ENCODE measurements around the gene HCAR3. TPM values are rescaled to one million over a fixed set of nuclear protein-coding genes. Genes with fewer than 3 reads are reported as not detected.
"Not testable (repeated sequence)": the region's sequence is repeated elsewhere in the genome, so short reads cannot be mapped to it uniquely, and the experiment has no call there.

Gene HCAR3
- total RNA-seq (2014; rRNA removed; shearing (Covaris generic); ENCODE audit: low replicate concordance), result 0.22 TPM in 1 of 2 replicates, not detected in the other

DNA sequence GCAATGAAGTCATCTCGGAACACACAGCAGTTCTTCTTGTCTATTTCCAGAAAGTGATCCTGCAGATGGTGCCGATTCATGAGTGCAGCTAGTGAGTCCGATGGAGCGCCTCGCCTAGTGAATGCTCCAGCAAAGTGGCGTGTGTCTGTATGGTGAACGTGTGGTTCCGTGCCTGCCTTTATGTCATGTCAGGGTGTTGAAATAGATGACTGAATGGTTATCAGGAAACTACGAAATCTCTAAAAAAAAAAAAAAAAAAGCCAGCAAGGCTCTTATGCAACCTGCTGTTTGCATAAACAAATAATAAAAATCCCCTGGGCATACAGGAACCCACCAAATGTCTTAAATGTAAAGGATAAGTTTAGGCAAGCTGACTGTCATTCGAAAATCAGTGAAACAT lies at the start of gene HCAR3:
Gene HCAR3, minus strand, starts transcription at position 154 of the 400 bp plus-strand sequence. Its CDS starts 74 bp downstream, at position 80.
- Histone ChIP-seq H3K4me2 (ENCODE audit: low read depth, low read length, poor library complexity, severe bottlenecking) (peak within 1 kb of the TSS; percentile 70), H3K4me3 (ENCODE audit: low read length) (peak within 1 kb of the TSS; percentile 49; the same call in 1 of the 2 replicates), H3K4me1 (ENCODE audit: low read length) (peaks cover 26% of the 10 kb centered on the region)
- not testable (repeated sequence) for H4K20me1 ChIP-seq (ENCODE audit: insufficient read depth, low read depth, low read length); H3K9me3 ChIP-seq (ENCODE audit: low read length); H3K9me2 ChIP-seq (replicated peaks; ENCODE audit: insufficient read depth, low read length); H3K79me2 ChIP-seq (ENCODE audit: low read length); H3K9ac ChIP-seq (ENCODE audit: low read length); H3K36me3 ChIP-seq (ENCODE audit: insufficient read depth, low read length); H2AFZ ChIP-seq (ENCODE audit: low read length); H3K27me3 ChIP-seq (ENCODE audit: low read length); H3K27ac ChIP-seq (ENCODE audit: low read length)
- peak; percentile 92 for DNase-seq

DNA sequence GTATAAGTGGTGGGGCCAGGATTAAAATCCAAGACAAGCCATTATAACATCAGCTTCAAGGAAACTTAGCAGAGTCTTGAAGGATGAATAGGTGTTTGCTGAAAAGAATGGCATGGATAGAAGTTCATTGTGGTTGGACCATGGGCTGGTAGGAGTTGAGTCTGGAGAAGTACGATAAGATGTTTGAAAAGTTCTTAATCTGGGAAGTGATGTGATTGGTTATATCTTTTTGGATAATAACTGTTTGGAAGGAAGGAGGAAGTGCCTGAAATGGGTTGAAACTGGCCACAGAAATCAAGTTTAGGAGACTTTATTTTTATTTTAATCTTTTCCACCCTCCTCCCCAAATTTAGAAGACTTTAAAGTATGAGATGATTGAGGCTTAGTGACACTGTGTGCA lies 41.0 kb upstream of the HCAR3 start:
- H3K4me1 ChIP-seq (ENCODE audit: low read length), result peaks cover 36% of the 10 kb centered on the region
- peaks cover 66% of the 10 kb centered on the region for H3K36me3 ChIP-seq (ENCODE audit: insufficient read depth, low read length)
- H3K27ac ChIP-seq (ENCODE audit: low read length), result 0 out of 2 replicates have a peak overlapping the region, but pooled peaks have one; percentile 18
- H3K27me3 ChIP-seq (ENCODE audit: low read length), result no peaks in the 10 kb centered on the region
- DNase-seq, result no peak
- no peak overlapping the region for H3K9ac ChIP-seq (ENCODE audit: low read length)
- peaks cover 73% of the 10 kb centered on the region for H3K79me2 ChIP-seq (ENCODE audit: low read length)
- H3K9me2 ChIP-seq (replicated peaks; ENCODE audit: insufficient read depth, low read length), result no peaks in the 10 kb centered on the region
- no peak overlapping the region for H3K4me2 ChIP-seq (ENCODE audit: low read depth, low read length, poor library complexity, severe bottlenecking)
- H2AFZ ChIP-seq (ENCODE audit: low read length), result no peak overlapping the region
- peaks cover 4% of the 10 kb centered on the region; the same call in 1 of the 2 replicates for H4K20me1 ChIP-seq (ENCODE audit: insufficient read depth, low read depth, low read length)
- H3K4me3 ChIP-seq (ENCODE audit: low read length), result no peak overlapping the region
- H3K9me3 ChIP-seq (ENCODE audit: low read length), result no peaks in the 10 kb centered on the region

DNA sequence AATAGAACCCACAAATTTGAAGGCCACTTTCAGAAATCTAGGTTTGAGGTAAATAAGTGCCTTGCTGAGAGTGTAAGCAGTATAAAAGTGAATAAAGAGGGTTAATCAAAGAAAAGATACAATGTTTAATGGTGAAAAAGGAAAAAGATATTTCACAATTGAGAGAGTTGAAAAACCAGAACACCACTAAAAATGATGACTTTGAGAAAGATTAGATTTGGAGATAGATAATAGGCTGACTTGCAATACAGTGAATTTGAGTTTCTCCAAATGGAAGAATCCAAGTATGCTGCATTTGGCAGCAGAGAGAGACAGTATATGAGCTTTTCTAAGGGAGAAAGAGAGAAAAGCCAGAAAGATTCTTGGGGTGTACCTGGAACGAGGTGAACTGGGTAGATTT lies 38.2 kb upstream of the HCAR3 start:
- Histone ChIP-seq H2AFZ (ENCODE audit: low read length) (no peak overlapping the region), H3K27me3 (ENCODE audit: low read length) (no peaks in the 10 kb centered on the region), H4K20me1 (ENCODE audit: insufficient read depth, low read depth, low read length) (peaks cover 2% of the 10 kb centered on the region; the same call in 1 of the 2 replicates), H3K9me3 (ENCODE audit: low read length) (no peaks in the 10 kb centered on the region), H3K79me2 (ENCODE audit: low read length) (peaks cover 60% of the 10 kb centered on the region), H3K9ac (ENCODE audit: low read length) (peak overlapping the region; percentile 11; the same call in 1 of the 2 replicates), H3K9me2 (replicated peaks; ENCODE audit: insufficient read depth, low read length) (no peaks in the 10 kb centered on the region), H3K4me2 (ENCODE audit: low read depth, low read length, poor library complexity, severe bottlenecking) (peak overlapping the region; percentile 74), H3K4me1 (ENCODE audit: low read length) (peaks cover 53% of the 10 kb centered on the region), H3K4me3 (ENCODE audit: low read length) (no peak overlapping the region), H3K36me3 (ENCODE audit: insufficient read depth, low read length) (peaks cover 48% of the 10 kb centered on the region), H3K27ac (ENCODE audit: low read length) (0 out of 2 replicates have a peak overlapping the region, but pooled peaks have one; percentile 63)
- no peak for DNase-seq

DNA sequence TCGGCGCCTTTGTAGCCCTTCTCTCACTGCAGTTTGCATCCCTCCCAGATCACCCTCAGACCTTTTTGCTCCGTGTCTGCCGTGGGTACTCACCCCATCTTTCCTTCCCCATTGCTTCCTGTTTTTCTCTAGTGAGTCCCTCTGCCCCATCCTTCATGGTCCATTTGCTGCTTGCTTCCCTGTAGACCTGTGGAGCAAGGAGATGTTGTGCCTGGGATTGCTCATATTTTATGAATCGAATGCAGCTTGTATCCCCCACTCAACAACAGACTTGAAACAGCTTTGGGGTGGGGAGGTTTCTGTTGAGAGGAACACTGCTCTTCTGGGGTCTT lies 36.7 kb upstream of the HCAR3 start:
- H3K9ac ChIP-seq (ENCODE audit: low read length), result peak overlapping the region; percentile 87

DNA sequence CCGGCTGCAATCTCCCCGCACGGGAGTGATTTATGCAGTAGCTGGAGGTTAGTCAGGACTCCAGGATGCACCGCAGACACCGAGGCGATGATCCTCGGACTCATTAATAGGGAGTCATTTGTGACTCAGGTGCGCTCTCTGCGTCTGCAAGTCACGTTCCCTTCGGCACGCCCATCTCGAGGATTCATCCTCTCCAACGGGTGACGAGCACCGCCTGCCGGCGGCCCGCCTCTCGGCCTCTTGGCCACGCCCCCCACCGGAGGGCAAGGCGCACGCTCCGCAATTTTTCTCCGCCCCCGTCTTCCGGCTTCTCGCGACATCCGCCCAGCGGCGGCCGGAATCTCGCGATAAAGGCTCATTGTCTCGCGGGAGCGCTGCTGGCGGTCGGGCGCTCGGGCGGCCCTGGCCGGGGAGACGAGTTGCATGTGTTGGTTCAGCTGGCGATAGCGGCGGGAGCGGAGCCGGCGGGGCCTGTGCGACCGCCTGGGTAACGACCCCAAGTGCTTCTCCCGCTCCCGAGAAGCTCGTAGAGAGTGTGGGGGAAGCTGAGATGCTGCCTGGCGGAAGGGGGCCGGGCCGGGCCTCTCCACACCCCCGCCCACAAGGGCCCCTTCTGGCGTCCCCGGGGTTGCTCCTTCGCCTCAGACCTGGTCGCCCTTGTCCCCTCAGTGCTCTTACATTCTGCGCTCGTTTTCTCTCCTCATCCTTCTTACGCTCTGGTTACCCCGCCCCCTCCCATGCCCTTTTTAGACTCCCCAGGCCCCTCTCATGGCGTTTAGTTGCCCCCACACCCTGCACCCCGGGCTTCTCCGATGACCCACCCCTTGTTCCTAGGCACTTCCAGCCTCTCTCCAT lies 36.1 kb upstream of the HCAR3 start, which contains the start of gene DENR:
Gene DENR, plus strand, starts transcription at position 361 of the 855 bp plus-strand sequence. CDS start 878 bp downstream, outside the sequence.
- Histone ChIP-seq H3K36me3 (ENCODE audit: insufficient read depth, low read length) (peaks cover 31% of the 10 kb centered on the region), H3K79me2 (ENCODE audit: low read length) (peaks cover 42% of the 10 kb centered on the region), H2AFZ (ENCODE audit: low read length) (peak within 1 kb of the TSS; percentile 54; the same call in 1 of the 2 replicates), H3K4me1 (ENCODE audit: low read length) (peaks cover 53% of the 10 kb centered on the region), H3K9ac (ENCODE audit: low read length) (peak within 1 kb of the TSS; percentile 87), H3K4me2 (ENCODE audit: low read depth, low read length, poor library complexity, severe bottlenecking) (peak within 1 kb of the TSS; percentile 81), H3K27me3 (ENCODE audit: low read length) (no peaks in the 10 kb centered on the region), H3K27ac (ENCODE audit: low read length) (peak within 1 kb of the TSS; percentile 77), H4K20me1 (ENCODE audit: insufficient read depth, low read depth, low read length) (no peaks in the 10 kb centered on the region), H3K9me3 (ENCODE audit: low read length) (no peaks in the 10 kb centered on the region), H3K9me2 (replicated peaks; ENCODE audit: insufficient read depth, low read length) (no peaks in the 10 kb centered on the region), H3K4me3 (ENCODE audit: low read length) (peak within 1 kb of the TSS; percentile 83)
- DNase-seq, result peak; percentile 99

More for the DNA sequence above, 36.7 kb upstream of the HCAR3 start:
- Histone ChIP-seq H3K4me2 (ENCODE audit: low read depth, low read length, poor library complexity, severe bottlenecking) (peak overlapping the region; percentile 74), H3K9me2 (replicated peaks; ENCODE audit: insufficient read depth, low read length) (no peaks in the 10 kb centered on the region), H4K20me1 (ENCODE audit: insufficient read depth, low read depth, low read length) (no peaks in the 10 kb centered on the region), H3K27me3 (ENCODE audit: low read length) (no peaks in the 10 kb centered on the region), H3K79me2 (ENCODE audit: low read length) (peaks cover 48% of the 10 kb centered on the region), H3K27ac (ENCODE audit: low read length) (peak overlapping the region; percentile 63), H3K4me1 (ENCODE audit: low read length) (peaks cover 53% of the 10 kb centered on the region), H3K9me3 (ENCODE audit: low read length) (no peaks in the 10 kb centered on the region), H2AFZ (ENCODE audit: low read length) (no peak overlapping the region), H3K4me3 (ENCODE audit: low read length) (peak overlapping the region; percentile 83), H3K36me3 (ENCODE audit: insufficient read depth, low read length) (peaks cover 36% of the 10 kb centered on the region)
- DNase-seq, result peak; percentile 67

DNA sequence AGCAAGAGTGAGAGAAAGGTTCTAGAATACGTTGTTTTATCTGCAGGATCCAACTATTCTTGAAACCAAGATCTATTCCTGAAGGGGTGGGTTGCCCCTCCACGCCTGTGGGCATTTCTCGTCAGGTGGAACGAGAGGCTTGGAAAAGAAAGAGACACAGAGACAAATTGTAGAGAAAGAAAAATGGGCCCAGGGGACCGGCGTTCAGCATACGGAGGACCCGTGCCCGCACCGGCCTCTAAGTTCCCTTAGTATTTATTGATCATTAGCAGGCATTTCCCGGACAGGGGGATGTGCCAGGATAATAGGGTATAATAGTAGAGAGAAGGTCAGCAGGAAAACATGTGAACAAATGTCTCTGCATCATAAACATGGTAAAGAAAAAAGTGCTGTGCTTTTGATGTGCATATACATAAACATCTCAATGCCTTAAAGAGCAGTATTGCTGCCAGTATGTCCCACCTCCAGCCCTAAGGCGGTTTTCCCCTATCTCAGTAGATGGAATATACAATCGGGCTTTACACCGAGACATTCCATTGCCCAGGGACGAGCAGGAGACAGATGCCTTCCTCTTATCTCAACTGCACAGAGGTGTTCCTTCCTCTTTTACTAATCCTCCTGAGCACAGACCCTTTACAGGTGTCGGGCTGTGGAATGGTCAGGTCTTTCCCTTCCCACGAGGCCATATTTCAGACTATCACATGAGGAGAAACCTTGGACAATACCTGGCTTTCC lies 34.3 kb upstream of the HCAR3 start:
- H3K27ac ChIP-seq (ENCODE audit: low read length), result peak overlapping the region; percentile 77
- H3K27me3 ChIP-seq (ENCODE audit: low read length); H4K20me1 ChIP-seq (ENCODE audit: insufficient read depth, low read depth, low read length); H3K9me2 ChIP-seq (replicated peaks; ENCODE audit: insufficient read depth, low read length); H3K9me3 ChIP-seq (ENCODE audit: low read length): not testable (repeated sequence)
- peak; percentile 47 for DNase-seq
- H3K36me3 ChIP-seq (ENCODE audit: insufficient read depth, low read length), result peaks cover 18% of the 10 kb centered on the region; the same call in 1 of the 2 replicates
- H3K4me1 ChIP-seq (ENCODE audit: low read length), result peaks cover 41% of the 10 kb centered on the region
- H3K9ac ChIP-seq (ENCODE audit: low read length), result peak overlapping the region; percentile 71
- H2AFZ ChIP-seq (ENCODE audit: low read length), result 0 out of 2 replicates have a peak overlapping the region, but pooled peaks have one; percentile 54
- H3K79me2 ChIP-seq (ENCODE audit: low read length), result peaks cover 29% of the 10 kb centered on the region
- H3K4me2 ChIP-seq (ENCODE audit: low read depth, low read length, poor library complexity, severe bottlenecking), result peak overlapping the region; percentile 81
- peak overlapping the region; percentile 83 for H3K4me3 ChIP-seq (ENCODE audit: low read length)

DNA sequence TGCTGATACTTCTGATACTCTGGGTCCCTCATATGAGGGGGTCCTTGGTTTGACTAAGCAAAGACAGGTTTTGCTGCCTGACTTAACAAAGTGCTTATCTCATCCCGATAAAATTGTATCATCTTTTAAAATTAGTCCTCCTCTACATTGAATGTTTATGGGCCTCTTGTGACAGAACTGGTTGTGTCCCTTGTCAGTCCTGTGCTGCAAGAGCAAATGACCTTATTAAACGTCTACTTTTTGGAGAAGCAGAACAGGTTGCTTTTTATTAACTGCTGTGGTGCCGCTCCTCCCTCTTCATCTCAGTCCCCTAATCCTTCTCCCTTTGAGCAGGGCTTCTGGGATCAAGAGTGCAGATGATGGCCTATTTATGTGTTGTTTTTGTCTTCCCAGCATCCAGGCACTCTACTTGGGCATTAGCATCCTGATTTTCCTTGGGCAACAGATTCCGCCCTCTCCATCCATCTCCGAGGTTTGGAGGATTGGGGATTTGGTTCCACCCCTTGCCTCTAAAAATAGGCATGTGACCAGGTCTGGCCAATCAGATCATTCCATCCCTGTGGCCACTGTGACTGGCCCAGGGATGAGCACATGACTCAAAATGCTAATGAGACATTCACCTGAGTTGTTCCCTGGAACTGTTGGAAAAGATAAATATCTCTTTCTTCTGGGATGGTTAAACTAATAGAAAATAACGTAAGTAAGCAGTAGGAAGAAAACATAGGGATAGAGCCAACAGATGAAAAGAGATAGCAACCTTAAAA lies 33.1 kb upstream of the HCAR3 start:
- no peak overlapping the region for H2AFZ ChIP-seq (ENCODE audit: low read length)
- H3K4me2 ChIP-seq (ENCODE audit: low read depth, low read length, poor library complexity, severe bottlenecking), result no peak overlapping the region
- peaks cover 31% of the 10 kb centered on the region for H3K4me1 ChIP-seq (ENCODE audit: low read length)
- peaks cover 21% of the 10 kb centered on the region for H3K79me2 ChIP-seq (ENCODE audit: low read length)
- H4K20me1 ChIP-seq (ENCODE audit: insufficient read depth, low read depth, low read length), result no peaks in the 10 kb centered on the region
- no peaks in the 10 kb centered on the region for H3K27me3 ChIP-seq (ENCODE audit: low read length)
- no peak overlapping the region for H3K4me3 ChIP-seq (ENCODE audit: low read length)
- no peak overlapping the region for H3K9ac ChIP-seq (ENCODE audit: low read length)
- DNase-seq, result peak; percentile 36
- no peaks in the 10 kb centered on the region for H3K9me3 ChIP-seq (ENCODE audit: low read length)
- no peak overlapping the region for H3K27ac ChIP-seq (ENCODE audit: low read length)
- H3K9me2 ChIP-seq (replicated peaks; ENCODE audit: insufficient read depth, low read length), result no peaks in the 10 kb centered on the region
- peaks cover 10% of the 10 kb centered on the region; the same call in 1 of the 2 replicates for H3K36me3 ChIP-seq (ENCODE audit: insufficient read depth, low read length)
